Measurements from ENCODE around the gene MAPK8. TPM values are rescaled to one million over a fixed set of nuclear protein-coding genes. Genes with fewer than 3 reads are reported as not detected.
A peak's percentile ranks its signal among the peaks of the same experiment; 100 is the strongest.

Gene MAPK8
- total RNA-seq, 1 experiment from 2014 or later = 83.3 TPM

DNA sequence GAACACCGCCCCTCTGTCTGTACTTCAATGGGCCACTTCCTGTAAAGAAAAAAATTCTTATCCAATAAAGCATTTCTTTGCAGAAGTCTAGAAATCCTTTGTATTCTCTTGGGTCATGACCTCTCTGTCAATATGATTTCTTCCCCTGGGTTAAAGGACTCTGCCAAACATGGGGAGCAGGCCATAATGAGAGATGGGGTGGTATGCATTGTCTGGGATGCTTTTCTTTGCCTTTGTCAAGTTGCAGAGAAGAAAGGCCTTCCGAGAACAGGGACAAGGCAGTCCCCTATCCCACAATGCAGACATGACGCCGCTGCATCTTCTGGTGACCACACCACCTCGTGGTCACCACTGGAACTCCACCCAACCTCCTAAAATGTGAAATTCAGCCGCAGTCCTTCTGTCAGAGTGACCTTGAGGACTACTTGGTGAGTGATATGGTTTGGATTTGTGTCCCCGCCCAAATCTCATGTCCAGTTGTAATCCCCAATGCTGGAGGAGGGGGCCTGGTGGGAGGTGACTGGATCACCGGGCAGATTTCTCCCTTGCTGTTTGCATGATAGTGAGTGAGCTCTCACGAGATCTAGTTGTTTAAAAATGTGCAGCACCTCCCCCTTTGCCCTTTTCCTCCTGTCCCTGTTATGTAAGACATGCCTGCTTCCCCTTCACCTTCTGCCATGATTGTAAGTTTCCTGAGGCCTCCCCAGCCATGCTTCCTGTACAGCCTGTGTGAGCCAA is 16.8 kb upstream of the MAPK8 start:
- H3K27ac Mint-ChIP-seq (ENCODE audit: unreplicated experiment) = no peak overlapping the region
- DNase-seq = peak; percentile 66 to 81
- POLR2A ChIA-PET = no interaction called here

DNA sequence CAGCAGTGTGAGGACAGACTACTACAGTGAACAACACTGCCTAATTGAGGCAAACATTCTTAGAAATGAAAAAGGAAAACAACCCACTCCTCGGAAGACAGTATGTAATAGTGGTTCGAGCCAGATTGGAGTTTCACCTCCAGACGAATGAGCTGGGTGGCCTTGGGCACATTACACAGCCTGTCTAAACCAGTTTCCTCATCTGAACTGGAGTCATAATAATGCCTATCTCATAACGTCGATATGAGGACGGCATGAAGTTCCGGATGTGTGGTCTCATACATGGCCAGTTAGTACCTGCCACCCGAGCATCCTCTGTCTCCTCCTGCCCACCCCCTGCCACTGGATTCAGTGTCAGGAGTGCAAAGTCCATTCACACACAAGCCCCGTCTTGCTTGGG is 16.2 kb upstream of the MAPK8 start:
- peaks cover 5% of the 10 kb centered on the region for H3K27me3 Mint-ChIP-seq (ENCODE audit: insufficient read depth, unreplicated experiment)
- intact Hi-C loops (cut with micrococcal nuclease; ENCODE audit: unreplicated experiment) = no loop called here
- no peaks in the 10 kb centered on the region for H3K4me1 ChIP-seq
- ChIA-PET POLR2A (no interaction called here), CTCF (interaction anchor here (0.6 to 1.2 kb wide), 6 partner anchors 16 to 155 kb away, joined by 3 to 12 read pairs (median 3); partner anchors contain the start of gene MAPK8)
- H3K27me3 ChIP-seq (replicated peaks; ENCODE audit: control insufficient read depth, insufficient read depth, low read length) = no peaks in the 10 kb centered on the region; the same call in 1 of the 2 replicates
- H3K4me3 ChIP-seq (ENCODE audit: low read depth, low read length) = no peak overlapping the region
- H3K27ac Mint-ChIP-seq (ENCODE audit: unreplicated experiment) = no peak overlapping the region
- TF ChIP-seq, protein P1, sequence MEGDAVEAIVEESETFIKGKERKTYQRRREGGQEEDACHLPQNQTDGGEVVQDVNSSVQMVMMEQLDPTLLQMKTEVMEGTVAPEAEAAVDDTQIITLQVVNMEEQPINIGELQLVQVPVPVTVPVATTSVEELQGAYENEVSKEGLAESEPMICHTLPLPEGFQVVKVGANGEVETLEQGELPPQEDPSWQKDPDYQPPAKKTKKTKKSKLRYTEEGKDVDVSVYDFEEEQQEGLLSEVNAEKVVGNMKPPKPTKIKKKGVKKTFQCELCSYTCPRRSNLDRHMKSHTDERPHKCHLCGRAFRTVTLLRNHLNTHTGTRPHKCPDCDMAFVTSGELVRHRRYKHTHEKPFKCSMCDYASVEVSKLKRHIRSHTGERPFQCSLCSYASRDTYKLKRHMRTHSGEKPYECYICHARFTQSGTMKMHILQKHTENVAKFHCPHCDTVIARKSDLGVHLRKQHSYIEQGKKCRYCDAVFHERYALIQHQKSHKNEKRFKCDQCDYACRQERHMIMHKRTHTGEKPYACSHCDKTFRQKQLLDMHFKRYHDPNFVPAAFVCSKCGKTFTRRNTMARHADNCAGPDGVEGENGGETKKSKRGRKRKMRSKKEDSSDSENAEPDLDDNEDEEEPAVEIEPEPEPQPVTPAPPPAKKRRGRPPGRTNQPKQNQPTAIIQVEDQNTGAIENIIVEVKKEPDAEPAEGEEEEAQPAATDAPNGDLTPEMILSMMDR (IDR thresholded peaks at IDR 0.05; ENCODE audit: insufficient read depth in 1 of 2, low read depth in 1 of 2, low read length in 1 of 2, severe bottlenecking in 1 of 2, unreplicated experiment in 1 of 2) = no peak
- DNase-seq = no peak
- H3K4me1 Mint-ChIP-seq (ENCODE audit: low read depth, unreplicated experiment) = peaks cover 3% of the 10 kb centered on the region
- no peaks in the 10 kb centered on the region for H3K36me3 Mint-ChIP-seq (ENCODE audit: insufficient read depth, unreplicated experiment)
- H3K36me3 ChIP-seq (ENCODE audit: control insufficient read depth, insufficient read depth, low read length) = no peaks in the 10 kb centered on the region
- peaks cover 15% of the 10 kb centered on the region for H3K9me3 Mint-ChIP-seq (ENCODE audit: unreplicated experiment)
- no peaks in the 10 kb centered on the region for H3K9me3 ChIP-seq
- no peak overlapping the region for H3K4me3 Mint-ChIP-seq (ENCODE audit: unreplicated experiment)
- BruUV-seq (replicated peaks) = no TSS peak

More for the DNA sequence above, 16.8 kb upstream of the MAPK8 start:
- Histone ChIP-seq H3K4me3 (ENCODE audit: low read depth, low read length) (no peak overlapping the region), H3K36me3 (ENCODE audit: control insufficient read depth, insufficient read depth, low read length) (no peaks in the 10 kb centered on the region), H3K4me1 (no peaks in the 10 kb centered on the region), H3K27me3 (replicated peaks; ENCODE audit: control insufficient read depth, insufficient read depth, low read length) (no peaks in the 10 kb centered on the region; the same call in 1 of the 2 replicates), H3K9me3 (no peaks in the 10 kb centered on the region)
- Mint-ChIP-seq H3K9me3 (ENCODE audit: unreplicated experiment) (peaks cover 15% of the 10 kb centered on the region), H3K27me3 (ENCODE audit: insufficient read depth, unreplicated experiment) (peaks cover 11% of the 10 kb centered on the region), H3K4me3 (ENCODE audit: unreplicated experiment) (no peak overlapping the region), H3K4me1 (ENCODE audit: low read depth, unreplicated experiment) (peaks cover 9% of the 10 kb centered on the region), H3K36me3 (ENCODE audit: insufficient read depth, unreplicated experiment) (no peaks in the 10 kb centered on the region)
- intact Hi-C loops (cut with micrococcal nuclease; ENCODE audit: unreplicated experiment) = loop anchor here (1.0 to 5.0 kb wide), 3 partner anchors 17 to 92 kb away; partner anchors contain the start of gene MAPK8
- CTCF ChIA-PET = interaction anchor here (0.6 to 1.2 kb wide), 5 partner anchors 16 to 155 kb away, joined by 3 to 12 read pairs (median 3); partner anchors contain the start of gene MAPK8
- TF ChIP-seq, protein P1 (IDR thresholded peaks at IDR 0.05; ENCODE audit: insufficient read depth in 1 of 2, low read depth in 1 of 2, low read length in 1 of 2, severe bottlenecking in 1 of 2, unreplicated experiment in 1 of 2) = peak; percentile 96
- no TSS peak for BruUV-seq (replicated peaks)

DNA sequence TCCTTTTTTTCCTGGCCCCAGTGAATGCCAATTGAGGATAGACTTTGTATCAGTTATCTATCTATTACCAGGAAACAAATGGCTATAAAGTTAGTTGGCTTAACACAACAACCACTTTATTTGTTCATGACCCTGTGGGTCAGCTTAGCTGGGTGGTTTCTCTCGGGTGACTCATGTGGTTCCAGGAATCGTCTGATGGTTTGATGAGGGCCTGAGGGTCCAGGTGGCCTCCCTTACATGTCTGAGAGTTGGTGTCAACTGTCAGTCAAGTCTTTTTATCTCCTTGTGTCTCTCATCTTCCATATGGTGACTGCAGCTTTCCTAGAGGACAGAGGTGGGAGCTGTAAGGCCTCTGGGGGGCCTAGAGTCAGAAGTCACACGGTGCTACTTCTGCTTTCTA is 15.3 kb upstream of the MAPK8 start:
- DNase-seq = no peak
- H3K27me3 Mint-ChIP-seq (ENCODE audit: insufficient read depth, unreplicated experiment) = no peaks in the 10 kb centered on the region
- no TSS peak for BruUV-seq (replicated peaks)
- Histone ChIP-seq H3K27me3 (replicated peaks; ENCODE audit: control insufficient read depth, insufficient read depth, low read length) (no peaks in the 10 kb centered on the region), H3K4me3 (ENCODE audit: low read depth, low read length) (no peak overlapping the region), H3K9me3 (no peaks in the 10 kb centered on the region), H3K36me3 (ENCODE audit: control insufficient read depth, insufficient read depth, low read length) (no peaks in the 10 kb centered on the region), H3K4me1 (no peaks in the 10 kb centered on the region)
- no peaks in the 10 kb centered on the region for H3K4me1 Mint-ChIP-seq (ENCODE audit: low read depth, unreplicated experiment)
- H3K4me3 Mint-ChIP-seq (ENCODE audit: unreplicated experiment) = no peak overlapping the region
- peaks cover 15% of the 10 kb centered on the region for H3K9me3 Mint-ChIP-seq (ENCODE audit: unreplicated experiment)
- H3K27ac Mint-ChIP-seq (ENCODE audit: unreplicated experiment) = no peak overlapping the region
- CTCF ChIA-PET = interaction anchor here (0.8 kb wide), 1 partner anchor 15 kb away, joined by 3 read pairs; the partner anchor contains the start of gene MAPK8
- intact Hi-C loops (cut with micrococcal nuclease; ENCODE audit: unreplicated experiment) = no loop called here
- POLR2A ChIA-PET = no interaction called here
- H3K36me3 Mint-ChIP-seq (ENCODE audit: insufficient read depth, unreplicated experiment) = no peaks in the 10 kb centered on the region
- TF ChIP-seq, protein P1 (IDR thresholded peaks at IDR 0.05; ENCODE audit: insufficient read depth in 1 of 2, low read depth in 1 of 2, low read length in 1 of 2, severe bottlenecking in 1 of 2, unreplicated experiment in 1 of 2) = no peak
